ENCODE results near the gene DUSP18.

DUSP18 gene

DNA sequence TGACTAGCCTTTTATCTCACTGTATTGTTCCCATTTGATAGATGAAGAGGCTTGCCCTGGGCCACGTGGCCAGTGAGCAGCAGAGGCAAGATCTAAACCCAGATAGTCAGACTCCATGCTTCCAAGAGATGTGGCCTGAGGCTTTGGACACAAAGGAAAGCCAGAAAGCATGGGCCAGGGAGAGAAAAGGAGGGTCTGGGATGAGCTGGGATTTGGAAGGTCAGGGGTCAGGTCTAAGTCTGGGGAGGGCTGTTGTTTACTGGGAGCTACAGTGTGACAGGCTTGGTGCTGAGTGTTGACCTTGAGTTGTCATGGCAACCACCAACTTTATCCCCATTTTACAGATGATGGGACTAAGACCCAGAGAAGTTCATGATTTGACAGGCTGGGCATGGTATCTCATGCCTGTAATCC, 30.0 kb downstream of the DUSP18 start:
- Histone ChIP-seq H4K20me1 (ENCODE audit: insufficient read depth, low read length) (no peaks in the 10 kb centered on the region), H3K9me3 (ENCODE audit: low read length) (no peaks in the 10 kb centered on the region), H3K4me2 (ENCODE audit: low read length) (no peak overlapping the region; the same call in 1 of the 2 replicates), H3K27me3 (ENCODE audit: insufficient read depth, low read length) (no peaks in the 10 kb centered on the region), H3K79me2 (ENCODE audit: insufficient read depth, low read length) (no peaks in the 10 kb centered on the region), H3K4me1 (ENCODE audit: insufficient read depth, low read length, severe bottlenecking) (peaks cover 25% of the 10 kb centered on the region), H3K9me2 (ENCODE audit: low read depth, low read length) (no peaks in the 10 kb centered on the region), H3K27ac (ENCODE audit: low read depth, low read length, poor library complexity, severe bottlenecking) (no peak overlapping the region), H3F3A (ENCODE audit: insufficient read depth, low read length) (no peaks in the 10 kb centered on the region), H3K9ac (ENCODE audit: low read length) (no peak overlapping the region), H2AFZ (ENCODE audit: low read length) (no peak overlapping the region), H3K36me3 (ENCODE audit: insufficient read depth, low read length) (no peaks in the 10 kb centered on the region), H3K4me3 (ENCODE audit: low read depth, low read length, poor library complexity, severe bottlenecking) (no peak overlapping the region)
- TF ChIP-seq, protein P1, sequence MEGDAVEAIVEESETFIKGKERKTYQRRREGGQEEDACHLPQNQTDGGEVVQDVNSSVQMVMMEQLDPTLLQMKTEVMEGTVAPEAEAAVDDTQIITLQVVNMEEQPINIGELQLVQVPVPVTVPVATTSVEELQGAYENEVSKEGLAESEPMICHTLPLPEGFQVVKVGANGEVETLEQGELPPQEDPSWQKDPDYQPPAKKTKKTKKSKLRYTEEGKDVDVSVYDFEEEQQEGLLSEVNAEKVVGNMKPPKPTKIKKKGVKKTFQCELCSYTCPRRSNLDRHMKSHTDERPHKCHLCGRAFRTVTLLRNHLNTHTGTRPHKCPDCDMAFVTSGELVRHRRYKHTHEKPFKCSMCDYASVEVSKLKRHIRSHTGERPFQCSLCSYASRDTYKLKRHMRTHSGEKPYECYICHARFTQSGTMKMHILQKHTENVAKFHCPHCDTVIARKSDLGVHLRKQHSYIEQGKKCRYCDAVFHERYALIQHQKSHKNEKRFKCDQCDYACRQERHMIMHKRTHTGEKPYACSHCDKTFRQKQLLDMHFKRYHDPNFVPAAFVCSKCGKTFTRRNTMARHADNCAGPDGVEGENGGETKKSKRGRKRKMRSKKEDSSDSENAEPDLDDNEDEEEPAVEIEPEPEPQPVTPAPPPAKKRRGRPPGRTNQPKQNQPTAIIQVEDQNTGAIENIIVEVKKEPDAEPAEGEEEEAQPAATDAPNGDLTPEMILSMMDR (IDR thresholded peaks at IDR 0.05; ENCODE audit: low read length) = no peak
- TF ChIP-seq EZH2 (IDR thresholded peaks at IDR 0.05; ENCODE audit: borderline replicate concordance, low read length) = no peak

DNA sequence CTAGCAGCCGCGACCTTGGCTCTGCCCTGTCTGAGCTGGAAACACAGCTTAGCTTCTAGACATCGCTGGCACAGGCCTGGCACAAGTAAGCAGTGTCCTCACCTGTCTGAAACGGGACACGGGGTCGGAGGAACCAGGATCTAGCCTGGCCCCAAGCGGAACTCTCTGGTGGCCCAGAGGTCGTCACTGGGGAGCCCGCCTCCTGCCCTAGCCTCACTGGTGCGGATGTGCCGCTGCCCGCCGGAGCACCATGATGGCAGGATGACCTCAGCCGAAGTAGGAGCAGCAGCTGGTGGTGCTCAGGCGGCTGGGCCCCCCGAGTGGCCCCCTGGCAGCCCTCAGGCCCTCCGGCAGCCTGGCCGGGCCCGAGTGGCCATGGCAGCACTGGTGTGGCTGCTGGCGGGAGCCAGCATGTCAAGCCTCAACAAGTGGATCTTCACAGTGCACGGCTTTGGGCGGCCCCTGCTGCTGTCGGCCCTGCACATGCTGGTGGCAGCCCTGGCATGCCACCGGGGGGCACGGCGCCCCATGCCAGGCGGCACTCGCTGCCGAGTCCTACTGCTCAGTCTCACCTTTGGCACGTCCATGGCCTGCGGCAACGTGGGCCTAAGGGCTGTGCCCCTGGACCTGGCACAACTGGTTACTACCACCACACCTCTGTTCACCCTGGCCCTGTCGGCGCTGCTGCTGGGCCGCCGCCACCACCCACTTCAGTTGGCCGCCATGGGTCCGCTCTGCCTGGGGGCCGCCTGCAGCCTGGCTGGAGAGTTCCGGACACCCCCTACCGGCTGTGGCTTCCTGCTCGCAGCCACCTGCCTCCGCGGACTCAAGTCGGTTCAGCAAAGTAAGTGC, 31.2 kb downstream of the DUSP18 start:
- Histone ChIP-seq H2AFZ (ENCODE audit: low read length) (no peak overlapping the region), H3K4me1 (ENCODE audit: insufficient read depth, low read length, severe bottlenecking) (peaks cover 25% of the 10 kb centered on the region), H3K9me3 (ENCODE audit: low read length) (no peaks in the 10 kb centered on the region), H3K4me3 (ENCODE audit: low read depth, low read length, poor library complexity, severe bottlenecking) (peak overlapping the region; percentile 67), H3K9me2 (ENCODE audit: low read depth, low read length) (no peaks in the 10 kb centered on the region), H3K79me2 (ENCODE audit: insufficient read depth, low read length) (no peaks in the 10 kb centered on the region), H3F3A (ENCODE audit: insufficient read depth, low read length) (no peaks in the 10 kb centered on the region), H3K27me3 (ENCODE audit: insufficient read depth, low read length) (no peaks in the 10 kb centered on the region), H3K4me2 (ENCODE audit: low read length) (peak overlapping the region; percentile 76), H4K20me1 (ENCODE audit: insufficient read depth, low read length) (no peaks in the 10 kb centered on the region), H3K9ac (ENCODE audit: low read length) (peak overlapping the region; percentile 80), H3K27ac (ENCODE audit: low read depth, low read length, poor library complexity, severe bottlenecking) (no peak overlapping the region), H3K36me3 (ENCODE audit: insufficient read depth, low read length) (no peaks in the 10 kb centered on the region)
- TF ChIP-seq, protein P1 (IDR thresholded peaks at IDR 0.05; ENCODE audit: low read length) = peak; percentile 33
- TF ChIP-seq EZH2 (IDR thresholded peaks at IDR 0.05; ENCODE audit: borderline replicate concordance, low read length) = no peak

DNA sequence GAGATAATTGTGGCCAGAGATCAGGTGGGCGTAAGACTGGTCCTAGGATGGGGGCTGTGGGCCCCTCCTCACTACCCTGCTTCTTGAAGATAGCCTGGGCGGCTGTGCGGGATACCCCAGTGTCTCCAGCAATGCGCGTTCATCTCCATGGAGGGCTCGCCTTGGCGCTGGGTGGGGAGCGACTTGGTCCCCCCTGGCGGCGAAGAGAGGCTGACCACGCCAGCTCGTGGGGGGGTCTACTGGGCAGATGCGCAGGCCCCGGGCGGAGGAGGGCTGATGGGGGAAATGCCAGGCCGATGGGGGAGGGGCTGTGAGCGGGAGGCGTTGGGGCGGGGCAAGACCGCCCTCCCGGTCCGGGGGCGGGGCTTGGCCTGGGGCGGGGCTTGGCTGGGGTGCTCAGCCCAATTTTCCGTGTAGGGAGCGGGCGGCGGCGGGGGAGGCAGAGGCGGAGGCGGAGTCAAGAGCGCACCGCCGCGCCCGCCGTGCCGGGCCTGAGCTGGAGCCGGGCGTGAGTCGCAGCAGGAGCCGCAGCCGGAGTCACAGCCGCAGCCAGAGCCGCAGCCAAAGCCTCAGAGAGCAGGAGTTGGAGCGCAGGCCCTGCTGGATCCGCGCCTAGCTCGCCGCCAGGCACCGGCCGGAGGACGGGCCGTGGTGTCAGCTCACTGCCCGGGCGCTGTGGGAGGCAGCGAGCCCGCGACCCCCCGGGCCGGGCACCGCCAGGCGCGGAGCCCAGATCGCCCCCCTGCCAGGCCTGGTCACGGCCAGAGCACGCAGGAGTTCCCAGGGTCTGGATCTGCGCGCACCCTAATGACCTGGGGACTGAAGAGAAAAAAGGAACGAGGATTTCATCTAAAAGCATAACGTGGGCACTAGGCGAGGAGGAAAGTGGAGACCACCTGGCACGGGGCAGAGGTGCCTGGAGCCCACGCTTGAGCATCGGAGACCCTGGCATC, 32.1 kb downstream of the DUSP18 start, which contains the start of gene SLC35E4:
Gene SLC35E4, plus strand, starts transcription at position 509 of the 953 bp plus-strand sequence. CDS start 670 bp downstream, outside the sequence.
- H3F3A ChIP-seq (ENCODE audit: insufficient read depth, low read length) = no peaks in the 10 kb centered on the region
- peak within 1 kb of the TSS; percentile 35 for H3K27ac ChIP-seq (ENCODE audit: low read depth, low read length, poor library complexity, severe bottlenecking)
- H3K4me2 ChIP-seq (ENCODE audit: low read length) = peak within 1 kb of the TSS; percentile 76
- no peaks in the 10 kb centered on the region for H3K79me2 ChIP-seq (ENCODE audit: insufficient read depth, low read length)
- H3K36me3 ChIP-seq (ENCODE audit: insufficient read depth, low read length) = no peaks in the 10 kb centered on the region
- peak within 1 kb of the TSS; percentile 68; the same call in 1 of the 2 replicates for H2AFZ ChIP-seq (ENCODE audit: low read length)
- H3K4me3 ChIP-seq (ENCODE audit: low read depth, low read length, poor library complexity, severe bottlenecking) = peak within 1 kb of the TSS; percentile 67
- H3K9ac ChIP-seq (ENCODE audit: low read length) = peak within 1 kb of the TSS; percentile 80
- H3K9me3 ChIP-seq (ENCODE audit: low read length) = no peaks in the 10 kb centered on the region
- H4K20me1 ChIP-seq (ENCODE audit: insufficient read depth, low read length) = no peaks in the 10 kb centered on the region
- no peaks in the 10 kb centered on the region for H3K9me2 ChIP-seq (ENCODE audit: low read depth, low read length)
- H3K4me1 ChIP-seq (ENCODE audit: insufficient read depth, low read length, severe bottlenecking) = peaks cover 25% of the 10 kb centered on the region
- TF ChIP-seq, protein P1 (IDR thresholded peaks at IDR 0.05; ENCODE audit: low read length) = peak; percentile 19; the same call in 1 of the 2 replicates
- no peak for TF ChIP-seq EZH2 (IDR thresholded peaks at IDR 0.05; ENCODE audit: borderline replicate concordance, low read length)
- no peaks in the 10 kb centered on the region for H3K27me3 ChIP-seq (ENCODE audit: insufficient read depth, low read length)
